Kidney (tissue), 14 donors: ENCODE results near the gene NARS2. TPM values are rescaled to one million over a fixed set of nuclear protein-coding genes. Genes with fewer than 3 reads are reported as not detected.

Experiments used
- DNase-seq, 5 donors: peaks; one replicate each; pipeline ENCODE4 v3.0.0-alpha.2; 2013 to 2020
- FAIRE-seq: peaks from 2 replicates; lab custom pipeline; 2012; peaks lifted over from hg19 to GRCh38; lab: Jason Lieb, UNC
- H3K27ac ChIP-seq, 2 donors: one replicate each; pipeline ENCODE4 v1.7.0; 2013; ENCODE audit warnings: low read depth in 2 of 2, low read length in 2 of 2, inconsistent platforms in 1 of 2
- H3K27me3 ChIP-seq: one replicate; pipeline ENCODE4 v1.7.1; 2013; ENCODE audit warnings: low read length, inconsistent platforms; ENCODE audit not compliant: control insufficient read depth, insufficient read depth
- H3K36me3 ChIP-seq, 3 donors: one replicate each; pipeline versions ENCODE4 v1.7.0 to v1.7.1; 2013; ENCODE audit warnings: low read length in 3 of 3, control low read depth in 1 of 3, inconsistent platforms in 1 of 3; ENCODE audit not compliant: insufficient read depth in 3 of 3, control insufficient read depth in 2 of 3
- H3K4me1 ChIP-seq, 3 donors: one replicate each; pipeline versions ENCODE4 v1.7.0 to v1.7.1; 2013; ENCODE audit warnings: low read length in 3 of 3, inconsistent platforms in 1 of 3, low read depth in 1 of 3; ENCODE audit not compliant: control insufficient read depth in 2 of 3, insufficient read depth in 2 of 3
- H3K4me3 ChIP-seq, 3 donors: one replicate each; pipeline versions ENCODE4 v1.7.0 to v1.8.1; 2013; ENCODE audit warnings: low read length in 3 of 3, control low read depth in 1 of 3, inconsistent platforms in 1 of 3
- H3K9ac ChIP-seq, 3 donors: one replicate each; pipeline versions ENCODE4 v1.7.0 to v1.7.1; 2013; ENCODE audit warnings: low read length in 3 of 3, control low read depth in 1 of 3, inconsistent platforms in 1 of 3
- H3K9me3 ChIP-seq, 3 donors: one replicate each; pipeline versions ENCODE4 v1.7.0 to v1.7.1; 2013; ENCODE audit warnings: low read length in 3 of 3, control low read depth in 1 of 3, inconsistent platforms in 1 of 3; ENCODE audit not compliant: control insufficient read depth in 2 of 3, insufficient read depth in 1 of 3
- intact Hi-C: fragments of 100-400 bp; cut with DNase I; formaldehyde crosslinking; loops from one replicate; pipeline ENCODE4 v1.11.1; 2022
- polyA plus RNA-seq: library from polyadenylated mRNA; stranded (reverse); fragments of 350-450 nt; fragmentation: Illumina TruSeq; extraction: RNeasy Lipid Tissue Mini Kit (QIAGEN cat#74804); gene quantifications from one replicate; pipeline ENCODE4 v1.2.3, GENCODE V29; 2014; ENCODE audit warnings: low read depth, low replicate concordance; ENCODE audit not compliant: insufficient read depth
- total RNA-seq: library from RNA; stranded (reverse); fragmentation: NEBNext Ultra II Directional; extraction: Animal tissue kit (Norgen Biotek cat#: 25700); gene quantifications from one replicate; pipeline ENCODE4 v1.2.1, GENCODE V29; 2021
- TF ChIP-seq, protein P1 (sequence below): IDR thresholded peaks from 3 replicates; pipeline ENCODE4 v1.5.1; 2012; ENCODE audit warnings: mild to moderate bottlenecking, moderate library complexity, borderline replicate concordance; ENCODE audit not compliant: insufficient read depth; ENCODE audit errors: extremely low read depth
- donor health status: control.
- donor health status: control.
- donor health status: control.
- donor health status: control.
- donor health status: control.
- donor health status: DM: yes; HTN: yes; CAD: no.
- donor health status: Normal renal cell carcinoma (clear cell type).

NARS2 gene
- total and polyA plus RNA-seq, 2 donors from 2014 or later, result 13.0 to 13.2 TPM

DNA sequence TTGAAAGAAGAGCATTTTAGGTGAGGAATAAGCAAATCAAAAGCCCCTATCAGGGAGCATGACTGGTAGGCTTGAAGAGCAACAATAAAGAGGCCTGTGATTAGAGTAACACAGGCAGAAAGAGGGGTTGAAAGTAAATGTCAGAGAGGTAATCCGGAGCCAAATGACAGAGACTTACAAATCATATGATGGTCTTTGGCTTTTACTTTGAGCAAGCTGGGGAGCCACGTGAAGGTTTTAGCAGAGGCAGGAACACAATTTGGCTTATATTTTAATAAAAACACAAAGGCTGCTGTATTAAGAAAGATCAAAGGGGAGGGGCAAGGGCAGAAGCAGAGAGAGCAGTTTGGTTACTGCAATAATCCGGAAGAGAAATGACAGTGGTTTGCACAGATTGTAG, 12.8 kb upstream of the NARS2 start:
- FAIRE-seq, result no peak
- peaks cover 0 to 26% (median 12%) of the 10 kb centered on the region in 3 donors for H3K9me3 ChIP-seq
- DNase-seq, result no peak
- H3K4me1 ChIP-seq, result no peaks in the 10 kb centered on the region
- no peak overlapping the region for H3K4me3 ChIP-seq
- H3K27ac ChIP-seq, result no peak overlapping the region
- no peaks in the 10 kb centered on the region for H3K27me3 ChIP-seq
- H3K9ac ChIP-seq, result no peak overlapping the region
- intact Hi-C loops, result no loop called here
- TF ChIP-seq, protein P1, sequence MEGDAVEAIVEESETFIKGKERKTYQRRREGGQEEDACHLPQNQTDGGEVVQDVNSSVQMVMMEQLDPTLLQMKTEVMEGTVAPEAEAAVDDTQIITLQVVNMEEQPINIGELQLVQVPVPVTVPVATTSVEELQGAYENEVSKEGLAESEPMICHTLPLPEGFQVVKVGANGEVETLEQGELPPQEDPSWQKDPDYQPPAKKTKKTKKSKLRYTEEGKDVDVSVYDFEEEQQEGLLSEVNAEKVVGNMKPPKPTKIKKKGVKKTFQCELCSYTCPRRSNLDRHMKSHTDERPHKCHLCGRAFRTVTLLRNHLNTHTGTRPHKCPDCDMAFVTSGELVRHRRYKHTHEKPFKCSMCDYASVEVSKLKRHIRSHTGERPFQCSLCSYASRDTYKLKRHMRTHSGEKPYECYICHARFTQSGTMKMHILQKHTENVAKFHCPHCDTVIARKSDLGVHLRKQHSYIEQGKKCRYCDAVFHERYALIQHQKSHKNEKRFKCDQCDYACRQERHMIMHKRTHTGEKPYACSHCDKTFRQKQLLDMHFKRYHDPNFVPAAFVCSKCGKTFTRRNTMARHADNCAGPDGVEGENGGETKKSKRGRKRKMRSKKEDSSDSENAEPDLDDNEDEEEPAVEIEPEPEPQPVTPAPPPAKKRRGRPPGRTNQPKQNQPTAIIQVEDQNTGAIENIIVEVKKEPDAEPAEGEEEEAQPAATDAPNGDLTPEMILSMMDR, result no peak
- H3K36me3 ChIP-seq, result no peaks in the 10 kb centered on the region

DNA sequence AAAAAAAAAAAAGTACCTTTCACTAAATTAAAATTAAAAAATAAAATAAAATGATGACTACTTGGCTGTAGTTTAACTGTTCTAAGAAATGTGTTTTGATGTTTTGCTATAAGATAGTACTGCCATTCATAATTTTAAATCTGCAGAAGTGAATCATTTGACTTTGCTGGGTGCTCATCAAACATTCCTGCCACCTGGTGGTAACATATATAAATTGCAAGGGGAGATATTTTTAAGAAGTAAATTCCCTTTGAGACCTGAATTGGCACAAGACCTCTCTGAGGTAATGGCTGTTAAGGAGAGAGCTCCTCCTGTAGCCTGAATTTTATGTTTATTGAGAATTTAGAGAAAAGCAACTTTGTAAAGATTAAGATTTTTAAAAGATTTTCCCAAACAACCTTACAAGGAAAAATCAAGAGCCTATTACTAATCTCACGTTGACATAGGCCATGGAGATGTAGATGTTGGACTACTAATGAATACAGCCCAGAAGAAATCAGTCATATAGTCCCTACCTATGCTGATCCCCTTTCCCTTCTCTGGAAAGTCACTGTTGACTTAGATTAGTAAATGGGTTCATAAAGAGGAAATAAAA, 11.9 kb upstream of the NARS2 start:
- Histone ChIP-seq H3K4me1 (no peaks in the 10 kb centered on the region), H3K27me3 (no peaks in the 10 kb centered on the region), H3K4me3 (no peak overlapping the region), H3K9me3 (peaks cover 0 to 29% (median 15%) of the 10 kb centered on the region in 3 donors), H3K9ac (no peak overlapping the region), H3K36me3 (no peaks in the 10 kb centered on the region), H3K27ac (no peak overlapping the region)
- intact Hi-C loops, result no loop called here
- no peak for FAIRE-seq
- TF ChIP-seq, protein P1, result peak; percentile 24
- no peak for DNase-seq

DNA sequence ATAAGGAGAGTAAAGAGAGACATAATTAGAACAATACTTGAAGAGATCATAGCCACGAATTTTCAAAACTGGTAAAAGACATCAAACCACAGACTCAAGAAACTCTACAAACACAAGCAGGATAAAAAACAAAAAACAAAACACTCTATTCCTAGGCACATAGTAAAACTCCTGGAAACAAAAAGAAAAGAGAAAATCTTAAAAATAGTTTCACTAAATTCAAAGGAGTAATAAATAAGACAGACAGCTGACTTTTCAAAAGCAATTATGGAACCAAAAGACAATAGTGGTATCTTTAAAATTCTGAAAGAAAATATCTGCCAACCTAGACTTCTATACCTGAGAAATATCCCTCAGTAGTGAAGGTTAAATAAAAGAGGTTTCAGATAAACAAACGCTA, 9.2 kb upstream of the NARS2 start:
- Histone ChIP-seq H3K4me1 (no peaks in the 10 kb centered on the region), H3K9ac (no peak overlapping the region), H3K36me3 (no peaks in the 10 kb centered on the region), H3K27ac (no peak overlapping the region), H3K27me3 (no peaks in the 10 kb centered on the region), H3K9me3 (peaks cover 0 to 29% (median 15%) of the 10 kb centered on the region in 3 donors), H3K4me3 (no peak overlapping the region)
- TF ChIP-seq, protein P1, result no peak
- no peak for FAIRE-seq
- intact Hi-C loops, result no loop called here
- DNase-seq, result no peak

DNA sequence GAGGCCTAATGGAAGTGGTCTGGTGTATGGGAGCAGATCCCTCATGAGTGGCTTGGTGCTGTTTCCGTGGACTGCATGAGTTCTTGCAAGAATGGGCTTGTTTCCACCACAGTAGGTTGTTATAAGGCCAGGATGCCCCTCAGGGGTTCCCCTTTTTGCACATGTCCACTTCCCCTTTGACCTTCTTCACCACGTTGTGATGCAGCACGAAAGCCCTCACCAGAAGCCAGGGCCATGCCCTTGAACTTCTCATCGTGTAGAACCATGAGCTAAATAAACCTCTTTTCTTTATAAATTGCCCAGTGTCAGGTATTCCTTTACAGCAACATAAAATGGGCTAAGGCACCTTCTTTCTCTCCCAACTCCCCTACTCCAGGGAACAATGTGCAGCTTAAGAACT, 2.8 kb upstream of the NARS2 start:
- Histone ChIP-seq H3K4me3 (no peak overlapping the region), H3K9me3 (peaks cover 0 to 3% (median 3%) of the 10 kb centered on the region in 3 donors), H3K36me3 (no peaks in the 10 kb centered on the region), H3K27ac (no peak overlapping the region), H3K4me1 (peaks cover 0 to 4% (median 3%) of the 10 kb centered on the region in 3 donors), H3K9ac (no peak overlapping the region), H3K27me3 (no peaks in the 10 kb centered on the region)
- FAIRE-seq, result no peak
- intact Hi-C loops, result no loop called here
- TF ChIP-seq, protein P1, result no peak
- no peak for DNase-seq
